Hematopoietic multipotent progenitor cell treated with erythropoietin and hydrocortisone succinate and interleukin-3 and kit ligand, for 15 days (in vitro differentiated cells): ENCODE measurements around the gene LDLRAD3.
A peak's percentile ranks its signal among the peaks of the same experiment; 100 is the strongest.
"Not testable (repeated sequence)": the region's sequence is repeated elsewhere in the genome, so short reads cannot be mapped to it uniquely, and the experiment has no call there.

Experiments
- DNase-seq: peaks from one replicate; pipeline ENCODE4 v3.0.0-alpha.2; 2015; ENCODE audit warnings: low spot score

LDLRAD3 gene

DNA sequence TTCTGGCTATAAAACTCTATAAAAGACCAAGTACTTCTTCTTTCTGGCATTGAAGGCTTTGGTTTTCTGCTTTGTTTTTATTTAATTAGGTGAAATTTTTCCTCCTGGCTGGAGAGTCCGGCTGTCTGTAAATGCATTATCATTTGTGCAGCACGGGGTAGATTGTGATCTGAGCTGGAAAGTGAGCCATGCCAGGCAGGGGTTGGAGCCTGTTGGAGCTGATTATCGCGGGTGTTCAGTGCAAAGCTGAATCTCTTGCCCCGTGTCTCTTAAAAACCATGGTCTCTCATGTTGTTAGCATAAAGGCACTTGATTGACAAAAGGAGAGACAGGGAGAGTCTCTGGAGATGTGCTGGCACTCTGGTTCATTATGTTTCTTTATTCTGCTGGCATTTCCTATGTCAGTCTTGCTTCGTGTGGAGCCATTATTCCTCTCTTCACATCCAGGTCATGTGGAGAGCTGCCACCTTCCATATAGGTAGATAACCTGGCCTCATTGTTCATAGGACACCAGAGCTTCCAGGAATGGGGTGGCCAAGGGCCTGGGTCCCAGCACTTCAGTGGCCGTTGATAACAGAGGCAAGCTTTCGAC is 75.2 kb downstream of the LDLRAD3 start:
- DNase-seq: no peak

- no peak for DNase-seq
Observed at GRCh38 chr11:36019722-36020121, 75.9 kb downstream of the LDLRAD3 start.

DNA sequence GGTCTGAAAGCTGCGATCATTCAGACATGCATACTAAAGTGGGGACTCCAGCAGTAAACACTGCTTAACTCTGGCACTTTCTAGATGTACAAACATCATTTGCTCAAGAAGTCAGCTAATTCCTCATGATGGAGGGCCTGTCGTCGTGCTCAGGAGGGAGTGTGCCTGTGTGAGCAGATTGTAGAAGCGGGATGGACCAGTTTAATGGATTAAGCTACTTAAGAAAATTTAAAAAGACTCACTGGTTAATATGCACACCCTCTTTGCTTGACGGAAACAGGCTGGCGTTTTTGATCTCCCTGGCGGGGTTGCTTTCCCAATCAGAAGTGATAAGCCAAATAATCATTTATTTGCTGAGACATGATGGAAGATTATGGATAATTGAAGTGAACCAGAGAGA is 79.0 kb downstream of the LDLRAD3 start:
- no peak for DNase-seq

GRCh38 chr11:36023922-36024321 is 80.1 kb downstream of the LDLRAD3 start:
- DNase-seq: no peak

- DNase-seq: no peak
Observed at GRCh38 chr11:36024716-36025115, 80.9 kb downstream of the LDLRAD3 start.

DNA sequence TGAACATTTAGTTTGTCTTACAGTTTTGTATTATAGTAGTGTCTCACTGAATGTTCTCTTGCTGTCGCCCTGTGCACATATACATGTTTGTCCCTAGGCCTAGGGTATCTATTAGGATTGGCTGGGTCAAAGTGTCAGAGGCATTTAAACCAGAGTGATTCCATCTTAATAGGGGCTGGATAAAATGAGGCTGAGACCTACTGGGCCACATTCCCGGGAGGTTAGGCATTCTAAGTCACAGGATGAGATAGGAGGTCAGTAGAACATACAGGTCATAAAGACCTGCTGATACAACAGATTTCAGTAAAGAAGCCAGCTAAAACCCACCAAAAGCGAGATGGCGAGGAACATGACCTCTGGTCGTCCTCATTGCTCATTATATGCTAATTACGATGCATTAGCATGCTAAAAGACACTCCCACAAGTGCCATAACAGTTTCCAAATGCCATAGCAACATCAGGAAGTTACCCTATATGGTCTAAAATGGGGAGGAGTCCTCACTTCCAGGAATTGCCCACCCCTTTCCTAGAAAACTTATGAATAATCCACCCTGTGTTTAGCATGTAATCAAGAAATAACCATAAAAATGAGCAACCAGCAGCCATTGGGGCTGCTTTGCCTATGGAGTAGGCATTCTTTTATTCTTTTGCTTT is 82.6 kb downstream of the LDLRAD3 start:
- DNase-seq: no peak

- no peak for DNase-seq
Observed at GRCh38 chr11:36027731-36028130, 83.9 kb downstream of the LDLRAD3 start.

DNA sequence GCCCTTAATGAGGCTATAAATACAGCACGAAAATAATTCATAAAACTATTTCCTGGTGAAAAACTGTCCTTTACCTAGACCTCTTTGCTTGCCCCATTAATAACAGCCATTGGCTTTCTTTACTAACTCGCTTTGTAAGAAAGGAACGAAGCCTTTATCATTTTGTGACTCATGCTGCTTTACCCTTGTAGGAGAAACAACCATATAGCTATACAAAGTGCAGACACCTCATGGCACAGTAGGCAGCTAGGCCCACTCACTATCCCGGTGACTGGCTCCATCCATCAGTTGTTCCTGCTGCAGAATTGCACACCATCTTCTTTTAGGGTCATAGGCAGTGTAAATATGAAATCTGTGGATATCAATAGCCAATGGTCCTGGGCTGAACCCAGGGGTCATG is 85.8 kb downstream of the LDLRAD3 start:
- DNase-seq: no peak

DNA sequence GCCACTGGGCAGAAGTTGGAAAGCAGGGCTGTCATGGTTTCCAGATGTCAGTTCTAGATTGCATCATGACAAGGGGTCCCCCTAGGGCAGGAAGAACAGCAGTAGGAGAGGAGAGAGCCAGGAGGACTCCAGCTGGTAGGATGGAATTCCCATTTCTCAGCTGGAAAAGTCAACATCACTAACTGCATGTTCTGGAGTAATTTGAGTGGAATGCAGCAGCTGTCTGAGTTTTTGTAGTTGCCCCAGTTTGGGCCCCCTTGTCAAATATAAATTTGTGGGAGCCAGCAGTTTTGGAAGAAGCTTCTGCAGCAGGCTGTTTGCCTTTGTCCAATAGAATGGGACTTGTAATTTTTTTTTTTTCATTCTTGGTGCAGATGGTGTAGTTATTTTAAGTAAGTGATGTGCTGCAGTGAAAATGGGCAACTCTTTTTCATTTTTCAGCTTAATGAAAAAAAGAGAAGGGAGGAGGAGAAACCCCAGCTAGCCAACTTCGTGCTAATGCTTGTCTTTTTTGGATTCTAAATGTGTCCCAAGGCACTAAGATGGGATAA is 86.9 kb downstream of the LDLRAD3 start:
- no peak for DNase-seq

- DNase-seq: no peak
Observed at GRCh38 chr11:36033082-36033751, 89.4 kb downstream of the LDLRAD3 start.

DNA sequence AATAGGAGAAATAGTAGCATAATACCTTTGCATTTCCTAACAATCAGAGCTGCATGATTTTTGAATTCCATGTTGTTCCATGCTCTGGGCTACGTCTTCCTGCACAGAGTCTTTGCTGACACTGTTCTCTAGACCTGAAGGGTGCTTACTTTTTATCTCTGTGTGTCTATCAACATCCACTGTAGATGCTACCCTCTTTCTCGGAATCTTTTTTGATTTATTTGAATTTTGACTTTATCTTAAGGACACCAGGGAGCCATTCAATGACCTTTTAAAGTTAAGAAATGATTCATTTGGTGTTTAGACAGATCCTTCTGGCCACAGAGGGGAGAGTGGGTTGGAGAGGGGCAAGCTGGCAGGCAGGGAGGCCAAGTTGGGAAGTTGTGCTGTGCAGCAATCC is 90.1 kb downstream of the LDLRAD3 start:
- DNase-seq: no peak

DNA sequence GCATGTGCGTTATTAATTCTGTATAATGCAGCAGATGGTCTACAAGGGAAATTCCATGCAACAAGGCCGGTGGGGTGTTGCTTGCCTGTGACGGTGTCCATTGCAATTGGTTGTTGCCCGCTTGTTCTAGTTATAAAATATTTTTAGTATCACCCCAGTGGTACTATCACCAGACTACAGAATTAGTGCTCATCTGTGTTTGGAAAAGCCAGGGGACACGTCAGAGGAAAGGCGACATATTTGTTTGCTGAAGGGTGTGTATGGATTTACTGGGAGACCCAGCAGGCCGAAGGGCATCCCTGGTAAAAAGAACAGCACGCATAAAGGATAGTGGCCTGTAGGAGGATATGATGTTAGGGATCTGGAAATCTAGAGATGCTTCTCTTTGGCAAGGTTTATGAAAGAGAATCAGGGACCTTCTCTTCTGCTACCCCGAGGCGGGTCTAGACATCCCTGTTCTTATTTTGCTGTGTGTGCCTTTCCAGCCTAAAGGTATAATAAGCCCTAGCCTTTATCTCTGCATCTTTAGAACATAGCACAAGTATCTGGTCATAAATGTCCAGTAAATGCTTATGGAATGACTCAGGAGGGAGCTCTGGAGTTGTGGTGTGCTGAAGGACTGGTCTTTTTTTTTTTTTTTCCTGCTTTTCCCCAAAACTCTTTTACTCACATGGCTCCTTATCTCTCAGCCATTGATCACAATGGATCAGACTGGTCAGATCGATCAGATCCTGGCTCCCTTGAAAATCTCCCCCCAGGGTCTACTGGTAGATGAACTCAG is 90.9 kb downstream of the LDLRAD3 start:
- no peak for DNase-seq

DNA sequence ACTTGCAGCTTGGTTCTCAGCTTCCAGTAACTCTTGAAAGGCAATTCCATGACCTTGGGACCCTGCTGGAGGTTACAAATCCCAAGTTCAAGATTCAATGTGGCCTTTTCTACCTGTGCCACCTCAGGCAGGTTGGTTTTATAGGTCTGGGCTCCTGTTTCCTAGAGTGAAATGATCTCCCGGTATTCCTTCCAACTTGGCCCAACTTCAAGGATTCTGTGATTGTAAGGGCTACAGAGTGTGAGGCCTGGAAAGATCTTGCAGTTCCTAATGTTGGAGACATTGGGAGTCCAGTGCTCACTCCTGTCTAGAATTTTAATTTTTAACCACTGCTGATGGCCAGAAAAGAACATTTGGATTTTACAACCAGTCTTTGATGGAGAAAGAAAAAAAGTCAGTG is 91.6 kb downstream of the LDLRAD3 start:
- no peak for DNase-seq

GRCh38 chr11:36035999-36036398 is 92.1 kb downstream of the LDLRAD3 start:
- DNase-seq: no peak

GRCh38 chr11:36037031-36037430 is 93.2 kb downstream of the LDLRAD3 start:
- DNase-seq: no peak

DNA sequence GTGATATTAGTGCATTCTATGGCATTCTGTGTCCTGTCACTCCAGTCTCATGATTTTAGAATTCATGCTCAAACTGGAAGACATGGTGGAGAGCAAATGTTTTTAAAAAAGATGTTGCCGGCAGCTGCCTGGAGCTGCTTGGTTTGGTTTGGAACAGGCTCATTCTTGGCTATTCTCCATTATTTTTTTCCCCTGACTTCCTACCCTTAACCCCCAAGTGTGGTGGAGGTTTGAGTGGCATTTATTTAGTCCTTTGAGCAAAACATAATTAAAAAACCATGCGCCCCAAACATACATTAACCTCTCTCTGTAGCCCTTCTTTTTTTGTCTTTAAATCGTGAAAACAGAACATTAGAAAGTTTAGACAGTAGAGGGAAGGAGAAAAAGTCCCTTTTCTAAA is 94.7 kb downstream of the LDLRAD3 start:
- no peak for DNase-seq

DNA sequence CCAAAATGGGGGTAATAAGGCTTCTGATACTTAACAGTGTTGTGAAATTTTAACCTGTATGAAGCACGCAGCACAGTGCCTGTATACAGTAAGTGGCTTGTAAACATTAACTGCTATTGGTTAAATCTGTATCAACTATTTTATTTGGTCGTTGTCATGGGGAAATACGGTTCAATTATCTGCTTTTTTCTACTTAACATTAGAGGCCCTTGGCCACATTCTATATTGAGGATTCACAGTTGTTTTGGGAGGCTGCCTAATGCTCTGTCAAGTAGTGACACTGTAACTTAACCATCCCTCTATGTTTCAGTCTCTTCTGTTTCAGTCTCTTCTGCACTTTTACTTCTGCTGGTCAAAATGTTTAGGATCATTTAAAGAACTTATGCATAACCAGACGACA is 95.6 kb downstream of the LDLRAD3 start:
- no peak for DNase-seq

- peak; percentile 12 for DNase-seq
Observed at GRCh38 chr11:36041988-36042611, 98.2 kb downstream of the LDLRAD3 start.

DNA sequence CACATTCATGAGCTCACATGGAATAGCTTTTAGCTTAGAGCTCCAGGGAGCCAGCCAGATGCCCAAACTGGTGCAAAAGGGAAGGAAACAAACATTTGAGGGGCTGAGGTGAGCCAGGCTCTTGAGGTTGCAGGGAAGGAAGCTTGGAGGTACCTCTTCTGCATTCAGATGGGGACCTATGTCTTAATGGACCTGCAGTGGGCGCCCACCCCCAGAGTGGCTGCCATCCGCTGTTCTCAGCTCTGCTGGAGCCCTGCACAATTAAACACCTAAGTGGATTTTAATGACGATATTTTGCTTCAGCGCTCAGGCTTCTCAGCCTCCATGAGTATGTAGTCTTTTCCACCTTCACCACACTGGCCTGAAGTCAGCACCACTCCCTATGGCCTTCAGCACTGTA is 100.8 kb downstream of the LDLRAD3 start:
- DNase-seq: no peak

GRCh38 chr11:36045945-36046344 is 102.1 kb downstream of the LDLRAD3 start:
- not testable (repeated sequence) for DNase-seq

DNA sequence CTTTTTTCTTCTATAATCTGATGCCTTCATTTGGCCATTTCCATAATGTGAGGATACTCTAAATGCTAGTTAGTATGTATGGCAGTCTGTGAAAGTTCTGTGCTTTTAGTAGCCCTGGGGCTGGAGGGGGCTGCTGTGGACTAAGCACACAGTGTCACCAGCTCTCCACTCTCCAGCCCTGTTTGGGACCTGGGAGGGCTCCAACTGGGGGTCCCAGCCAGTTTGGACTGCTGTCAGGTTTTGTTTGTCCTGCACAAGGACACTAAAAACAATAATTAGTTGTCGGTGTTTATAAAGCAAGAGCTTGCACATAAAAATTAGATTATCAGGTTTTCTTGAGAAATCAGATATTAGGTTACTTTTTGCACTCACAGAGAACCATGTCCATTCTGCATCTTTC is 103.1 kb downstream of the LDLRAD3 start:
- no peak for DNase-seq

- DNase-seq: no peak
Observed at GRCh38 chr11:36047344-36047743, 103.5 kb downstream of the LDLRAD3 start.
